ENCODE results near the gene CREBBP. TPM values are rescaled to one million over a fixed set of nuclear protein-coding genes. Genes with fewer than 3 reads are reported as not detected.
"Not testable (repeated sequence)": the region's sequence is repeated elsewhere in the genome, so short reads cannot be mapped to it uniquely, and the experiment has no call there.

Gene CREBBP
- total RNA-seq, 1 donor from 2014 or later: 59.2 TPM

- H3K4me1 Mint-ChIP-seq (ENCODE audit: low read depth): no peaks in the 10 kb centered on the region
- H3K27me3 Mint-ChIP-seq (ENCODE audit: low read depth): no peaks in the 10 kb centered on the region
- peak; percentile 56 for DNase-seq (ENCODE audit: low spot score)
- H3K36me3 Mint-ChIP-seq (ENCODE audit: low read depth): peaks cover 3% of the 10 kb centered on the region
- no peak overlapping the region for H3K27ac Mint-ChIP-seq (ENCODE audit: unreplicated experiment)
- peaks cover 5% of the 10 kb centered on the region for H3K9me3 Mint-ChIP-seq (ENCODE audit: low read depth)
- no peak for TF ChIP-seq CTCF (IDR thresholded peaks at IDR 0.05)
- no peak overlapping the region for H3K4me3 Mint-ChIP-seq (ENCODE audit: unreplicated experiment)
Measured at GRCh38 chr16:3890091-3890490, 9.6 kb upstream of the CREBBP start.

DNA sequence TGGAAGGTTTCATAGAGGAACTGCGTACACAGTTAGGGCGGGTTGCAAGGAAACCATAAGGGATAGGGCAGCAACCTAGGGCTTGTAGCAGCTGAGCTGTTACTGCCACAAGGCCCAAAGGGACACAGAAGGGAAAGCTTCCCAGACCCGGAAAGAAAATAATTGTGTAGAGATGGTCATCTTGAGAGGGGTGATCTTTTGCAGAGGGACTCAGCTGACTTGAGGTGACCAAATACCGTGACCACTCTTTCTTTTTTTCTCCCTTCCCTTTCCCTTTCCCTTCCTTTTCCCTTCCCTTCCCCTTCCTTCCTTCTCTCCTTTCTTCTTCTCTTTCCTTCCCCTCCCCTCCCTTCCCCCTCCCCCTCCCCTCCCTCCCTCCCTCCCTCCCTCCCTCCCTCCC lies 8.5 kb upstream of the CREBBP start:
- H3K9me3 Mint-ChIP-seq (ENCODE audit: low read depth): peaks cover 3% of the 10 kb centered on the region
- no peak overlapping the region for H3K27ac Mint-ChIP-seq (ENCODE audit: unreplicated experiment)
- no peaks in the 10 kb centered on the region for H3K27me3 Mint-ChIP-seq (ENCODE audit: low read depth)
- no peak for TF ChIP-seq CTCF (IDR thresholded peaks at IDR 0.05)
- no peak for DNase-seq (ENCODE audit: low spot score)
- no peaks in the 10 kb centered on the region for H3K4me1 Mint-ChIP-seq (ENCODE audit: low read depth)
- H3K36me3 Mint-ChIP-seq (ENCODE audit: low read depth): peaks cover 1% of the 10 kb centered on the region
- H3K4me3 Mint-ChIP-seq (ENCODE audit: unreplicated experiment): no peak overlapping the region

- H3K4me1 Mint-ChIP-seq (ENCODE audit: low read depth): peaks cover 11% of the 10 kb centered on the region
- H3K27me3 Mint-ChIP-seq (ENCODE audit: low read depth); H3K36me3 Mint-ChIP-seq (ENCODE audit: low read depth); H3K9me3 Mint-ChIP-seq (ENCODE audit: low read depth); DNase-seq (ENCODE audit: low spot score); H3K27ac Mint-ChIP-seq (ENCODE audit: unreplicated experiment); H3K4me3 Mint-ChIP-seq (ENCODE audit: unreplicated experiment): not testable (repeated sequence)
Measured at GRCh38 chr16:3885999-3886398, 5.5 kb upstream of the CREBBP start.

DNA sequence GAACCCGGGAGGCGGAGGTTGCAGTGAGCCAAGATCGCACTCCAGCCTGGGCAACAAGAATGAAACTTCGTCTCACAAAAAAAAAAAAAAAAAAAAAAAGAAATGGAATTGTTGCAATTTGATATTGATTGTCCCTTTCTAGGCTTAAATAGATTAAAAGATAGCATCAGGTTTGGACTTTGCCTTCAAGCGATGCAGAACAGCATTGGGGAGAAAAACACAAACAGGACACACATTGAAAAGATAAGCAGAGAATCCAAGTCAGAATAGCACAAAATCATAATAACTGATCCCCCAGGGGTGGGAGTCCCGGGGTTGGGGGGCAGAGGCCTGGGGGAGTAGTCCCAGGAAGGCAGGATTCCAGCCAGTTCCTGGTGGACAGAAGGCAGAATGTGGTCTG lies 3.9 kb upstream of the CREBBP start:
- Mint-ChIP-seq H3K4me1 (ENCODE audit: low read depth) (peaks cover 11% of the 10 kb centered on the region), H3K9me3 (ENCODE audit: low read depth) (peaks cover 3% of the 10 kb centered on the region), H3K27ac (ENCODE audit: unreplicated experiment) (no peak overlapping the region)

GRCh38 chr16:3882531-3882930 lies 2.0 kb upstream of the CREBBP start:
- H3K4me3 Mint-ChIP-seq (ENCODE audit: unreplicated experiment): peak overlapping the region; percentile 55
- DNase-seq (ENCODE audit: low spot score): no peak
- H3K36me3 Mint-ChIP-seq (ENCODE audit: low read depth): no peaks in the 10 kb centered on the region
- no peak overlapping the region for H3K27ac Mint-ChIP-seq (ENCODE audit: unreplicated experiment)
- H3K4me1 Mint-ChIP-seq (ENCODE audit: low read depth): peaks cover 29% of the 10 kb centered on the region
- no peaks in the 10 kb centered on the region for H3K27me3 Mint-ChIP-seq (ENCODE audit: low read depth)
- TF ChIP-seq CTCF (IDR thresholded peaks at IDR 0.05): no peak
- H3K9me3 Mint-ChIP-seq (ENCODE audit: low read depth): peaks cover 3% of the 10 kb centered on the region

More for the DNA sequence above, 3.9 kb upstream of the CREBBP start:
- no peak for DNase-seq (ENCODE audit: low spot score)
- TF ChIP-seq CTCF (IDR thresholded peaks at IDR 0.05): no peak
- Mint-ChIP-seq H3K4me3 (ENCODE audit: unreplicated experiment) (no peak overlapping the region), H3K36me3 (ENCODE audit: low read depth) (no peaks in the 10 kb centered on the region), H3K27me3 (ENCODE audit: low read depth) (no peaks in the 10 kb centered on the region)

- H3K27me3 Mint-ChIP-seq (ENCODE audit: low read depth): no peaks in the 10 kb centered on the region
- no peak for DNase-seq (ENCODE audit: low spot score)
- peaks cover 39% of the 10 kb centered on the region for H3K4me1 Mint-ChIP-seq (ENCODE audit: low read depth)
- peak overlapping the region; percentile 55 for H3K4me3 Mint-ChIP-seq (ENCODE audit: unreplicated experiment)
- TF ChIP-seq CTCF (IDR thresholded peaks at IDR 0.05): no peak
- H3K36me3 Mint-ChIP-seq (ENCODE audit: low read depth): no peaks in the 10 kb centered on the region
- no peak overlapping the region for H3K27ac Mint-ChIP-seq (ENCODE audit: unreplicated experiment)
- no peaks in the 10 kb centered on the region for H3K9me3 Mint-ChIP-seq (ENCODE audit: low read depth)
Measured at GRCh38 chr16:3881499-3881990, 1.0 kb upstream of the CREBBP start.

Data from chondrocyte (in vitro differentiated cells).